Small intestine (tissue), 7 donors: Measurements from ENCODE around the gene GPR137B. TPM values are rescaled to one million over a fixed set of nuclear protein-coding genes. Genes with fewer than 3 reads are reported as not detected.

ENCODE experiments used
- DNase-seq, 2 donors: peaks; one replicate each; pipeline versions ENCODE4 v3.0.0 to v3.0.0-alpha.2; 2013
- FAIRE-seq: peaks from 2 replicates; lab custom pipeline; 2012; peaks lifted over from hg19 to GRCh38; lab: Jason Lieb, UNC
- H3K27ac ChIP-seq, 3 donors: one replicate each; pipeline ENCODE4 v1.5.1; 2013; ENCODE audit warnings: low read length in 2 of 3, mild to moderate bottlenecking in 2 of 3, control low read depth in 1 of 3, inconsistent platforms in 1 of 3, low read depth in 1 of 3, moderate library complexity in 1 of 3
- H3K27me3 ChIP-seq, 3 donors: one replicate each; pipeline ENCODE4 v1.6.1; 2013; ENCODE audit warnings: low read length in 3 of 3, inconsistent platforms in 1 of 3; ENCODE audit not compliant: control insufficient read depth in 3 of 3, insufficient read depth in 3 of 3
- H3K36me3 ChIP-seq, 3 donors: one replicate each; pipeline ENCODE4 v1.6.1; 2013; ENCODE audit warnings: low read length in 3 of 3, inconsistent platforms in 1 of 3, low read depth in 1 of 3, mild to moderate bottlenecking in 1 of 3, moderate library complexity in 1 of 3; ENCODE audit not compliant: control insufficient read depth in 3 of 3, insufficient read depth in 2 of 3
- H3K4me1 ChIP-seq, 3 donors: one replicate each; pipeline ENCODE4 v1.6.1; 2013; ENCODE audit warnings: low read length in 2 of 3, inconsistent platforms in 1 of 3, low read depth in 1 of 3, mild to moderate bottlenecking in 1 of 3, moderate library complexity in 1 of 3; ENCODE audit not compliant: control insufficient read depth in 3 of 3, insufficient read depth in 2 of 3
- H3K4me3 ChIP-seq, 3 donors: one replicate each; pipeline ENCODE4 v1.5.1; 2013; ENCODE audit warnings: low read length in 3 of 3, control low read depth in 1 of 3, inconsistent platforms in 1 of 3, low read depth in 1 of 3, mild to moderate bottlenecking in 1 of 3, moderate library complexity in 1 of 3
- H3K9me3 ChIP-seq, 2 donors: one replicate each; pipeline ENCODE4 v1.6.1; 2013; ENCODE audit warnings: low read depth in 1 of 2, low read length in 1 of 2; ENCODE audit not compliant: control insufficient read depth in 2 of 2, insufficient read depth in 1 of 2
- WGBS, 3 donors: extraction: QIAGEN DNeasy Blood & Tissue Kit; methylation state at CpG; one replicate each; pipeline ENCODE4 v1.1.7; 2013; 5-methylcytosine and 5-hydroxymethylcytosine counted together
- polyA plus RNA-seq, 4 donors: library from polyadenylated mRNA; stranded (reverse) in 3 of 4; unstranded in 1 of 4; fragments of 200-250 nt in 3 of 4; fragments of 120-200 nt in 1 of 4; gene quantifications; one replicate each; pipeline versions ENCODE4 v1.2.1 to v1.2.3, GENCODE V29; 2013
- donor health status: healthy with polysubstance abuse.
- donor health status: control.
- donor health status: control.
- donor health status: Bipolar disorder and iron deficiency.
- donor health status: healthy.

Gene GPR137B
- polyA plus RNA-seq, 4 donors, result 2.0 to 8.2 (median 5.7) TPM

DNA sequence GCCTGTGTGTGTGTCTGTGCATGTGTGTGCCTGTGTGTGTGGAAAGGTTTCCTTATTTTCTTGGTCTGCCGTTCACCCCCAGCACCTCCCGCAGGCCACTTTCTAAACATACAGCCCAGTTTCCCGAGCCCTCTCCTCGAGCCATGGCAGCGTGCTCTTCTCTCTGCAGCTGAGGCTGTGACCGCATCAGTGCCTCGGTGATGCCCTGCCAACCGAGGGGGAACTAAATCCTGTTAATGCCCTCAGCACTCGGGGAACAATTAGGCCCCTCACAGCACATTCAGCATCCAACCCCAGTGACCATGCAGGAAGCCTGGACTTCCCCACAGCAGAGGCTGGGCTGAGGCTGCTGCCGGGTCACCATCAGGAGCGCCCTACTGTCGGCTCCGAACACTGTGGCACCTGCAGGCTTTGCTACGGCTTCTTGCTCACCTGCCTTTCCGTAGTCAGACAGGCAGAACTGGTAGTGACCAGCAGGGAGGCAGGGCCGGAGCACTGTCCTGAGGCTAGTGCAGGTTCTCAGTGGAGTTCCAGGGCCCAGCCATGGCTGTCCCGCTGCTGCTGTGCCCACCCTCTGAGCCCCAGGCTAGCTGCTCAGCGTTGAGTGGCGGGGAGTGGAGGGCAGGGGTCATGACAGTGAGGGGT, 8.1 kb downstream of the GPR137B start:
- H3K4me3 ChIP-seq, result no peak overlapping the region
- DNase-seq (no peak), FAIRE-seq (no peak)
- H3K27me3 ChIP-seq, result no peaks in the 10 kb centered on the region
- H3K27ac ChIP-seq, result no peak overlapping the region
- no peaks in the 10 kb centered on the region for H3K9me3 ChIP-seq
- H3K4me1 ChIP-seq, result peaks cover 0 to 2% (median 0%) of the 10 kb centered on the region in 3 donors
- WGBS, 3 donors, result 91 to 94% (median 93%) methylated on average over 19 of the region's 19 CpGs
- peaks cover 0 to 7% (median 0%) of the 10 kb centered on the region in 3 donors for H3K36me3 ChIP-seq

DNA sequence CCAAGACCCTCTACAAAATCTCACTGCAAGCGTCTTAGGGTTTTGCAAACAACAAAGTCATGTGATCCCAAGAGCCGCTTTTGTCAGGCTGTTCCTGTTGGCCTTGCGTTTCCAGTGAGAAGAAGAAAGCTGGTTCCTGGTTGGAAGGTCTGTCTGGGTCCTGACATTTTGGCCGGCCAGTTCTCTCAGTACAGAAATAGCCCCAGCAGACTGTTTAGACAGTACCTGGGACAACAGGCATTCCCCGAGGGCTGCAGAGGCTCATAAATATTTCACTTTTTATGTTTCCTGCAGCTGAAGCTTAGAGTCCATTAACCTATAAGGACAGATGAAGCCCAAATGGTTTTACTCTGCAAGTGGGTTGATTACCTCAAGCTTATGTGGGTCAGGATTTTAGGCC, 8.6 kb downstream of the GPR137B start:
- Histone ChIP-seq H3K27ac (no peak overlapping the region), H3K4me3 (no peak overlapping the region), H3K27me3 (no peaks in the 10 kb centered on the region), H3K9me3 (no peaks in the 10 kb centered on the region), H3K4me1 (peaks cover 0 to 2% (median 0%) of the 10 kb centered on the region in 3 donors), H3K36me3 (peaks cover 0 to 7% (median 0%) of the 10 kb centered on the region in 3 donors)
- DNase-seq (no peak), FAIRE-seq (no peak)
- WGBS, 3 donors, result 81 to 85% (median 85%) methylated on average over 5 of the region's 5 CpGs

DNA sequence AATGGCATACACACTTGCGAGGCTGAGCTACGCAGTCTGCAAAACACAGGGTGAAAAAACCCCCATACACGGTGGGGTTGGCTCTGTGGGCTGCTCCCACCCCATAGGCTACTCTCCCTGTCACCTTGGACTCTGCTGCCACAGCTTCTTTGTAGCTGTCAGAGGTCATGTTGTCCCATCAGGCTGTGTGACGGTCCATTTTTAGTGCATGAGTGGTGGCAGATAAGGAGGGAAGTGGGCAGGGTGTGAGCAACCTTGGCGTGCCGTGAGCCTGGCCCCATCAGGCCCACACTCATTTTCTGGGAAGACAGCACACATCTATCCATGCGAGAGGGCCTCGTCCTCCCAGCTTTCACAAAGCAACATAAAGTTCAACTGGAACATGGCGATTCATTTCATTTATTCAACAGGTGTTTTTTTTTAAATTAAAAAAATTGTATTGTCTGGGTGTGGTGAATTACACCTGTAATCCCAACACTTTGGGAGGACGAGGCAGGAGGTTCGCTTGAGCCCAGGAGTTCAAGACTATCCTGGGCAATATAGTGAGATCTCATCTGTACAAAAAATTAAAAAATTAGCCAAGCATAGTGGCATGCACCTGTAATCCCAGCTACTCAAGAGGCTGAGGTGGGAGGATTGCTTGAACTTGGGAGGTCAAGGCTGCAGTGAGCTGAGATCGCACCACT, 9.5 kb downstream of the GPR137B start:
- no peaks in the 10 kb centered on the region for H3K9me3 ChIP-seq
- H3K27me3 ChIP-seq, result no peaks in the 10 kb centered on the region
- no peak overlapping the region for H3K27ac ChIP-seq
- peaks cover 0 to 6% (median 0%) of the 10 kb centered on the region in 3 donors for H3K36me3 ChIP-seq
- DNase-seq (no peak), FAIRE-seq (no peak)
- WGBS, 3 donors, result 85 to 92% (median 92%) methylated on average over 12 of the region's 12 CpGs
- peaks cover 0 to 2% (median 0%) of the 10 kb centered on the region in 3 donors for H3K4me1 ChIP-seq
- no peak overlapping the region for H3K4me3 ChIP-seq

DNA sequence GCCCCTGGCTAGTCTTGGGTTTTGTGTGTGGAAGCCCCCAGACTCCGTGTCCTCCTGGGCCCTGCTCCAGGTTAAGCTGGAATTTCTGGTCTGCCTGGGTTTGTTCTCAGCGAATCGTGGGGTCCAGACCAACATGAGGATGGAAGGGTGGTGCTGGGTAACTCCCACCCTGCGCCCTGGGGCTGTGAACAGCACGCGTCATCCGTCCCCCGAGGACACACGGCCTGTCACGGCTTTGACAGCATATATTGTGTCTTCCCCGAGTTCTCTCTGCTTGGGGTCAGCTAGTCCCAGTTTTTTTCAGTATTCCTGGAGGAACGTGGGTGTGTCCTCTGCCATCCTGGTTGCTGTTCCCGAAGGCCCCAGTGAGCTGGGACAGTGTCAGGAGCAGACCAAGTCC, 11.8 kb downstream of the GPR137B start:
- Histone ChIP-seq H3K4me1 (no peaks in the 10 kb centered on the region), H3K27ac (no peak overlapping the region), H3K9me3 (no peaks in the 10 kb centered on the region), H3K27me3 (no peaks in the 10 kb centered on the region), H3K4me3 (no peak overlapping the region), H3K36me3 (peaks cover 0 to 3% (median 0%) of the 10 kb centered on the region in 3 donors)
- 87 to 93% (median 88%) methylated on average over 13 of the region's 13 CpGs for WGBS, 3 donors
- DNase-seq (no peak), FAIRE-seq (no peak)

DNA sequence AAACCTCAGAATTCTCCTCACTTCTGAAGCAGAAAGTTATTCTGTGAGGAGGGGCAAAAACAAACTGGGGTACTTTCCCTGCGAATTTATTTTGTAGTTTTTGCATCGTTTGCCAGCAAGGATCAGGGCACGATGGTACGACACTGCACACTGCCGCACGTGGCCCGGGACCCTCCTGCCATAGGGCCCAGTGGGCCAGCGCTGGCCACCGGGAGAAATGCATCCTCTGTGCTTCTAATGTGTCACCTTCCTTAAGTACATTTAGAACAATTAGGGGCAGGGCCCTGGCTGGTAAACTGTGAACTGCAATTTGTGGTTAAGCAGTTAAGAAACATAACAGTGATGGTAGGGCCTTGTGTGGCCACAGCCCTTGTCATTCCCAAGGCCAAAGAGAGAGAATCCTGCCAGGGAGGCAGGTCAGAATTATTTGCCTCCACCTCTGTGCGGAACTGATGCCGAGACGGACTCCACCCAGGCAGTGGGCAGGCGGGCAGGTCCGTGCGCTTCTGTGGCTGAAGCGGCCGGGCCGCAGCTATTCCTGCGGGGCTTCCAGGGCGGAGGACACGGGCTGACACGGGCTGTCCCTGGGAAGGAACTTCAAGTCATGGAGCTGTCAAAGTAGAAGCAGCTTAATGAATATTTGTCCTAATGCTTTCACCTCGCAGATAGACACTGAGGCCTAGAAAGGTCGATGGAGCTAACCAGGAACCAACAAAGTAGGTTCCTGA, 12.5 kb downstream of the GPR137B start:
- peaks cover 0 to 3% (median 0%) of the 10 kb centered on the region in 3 donors for H3K36me3 ChIP-seq
- no peak for FAIRE-seq
- WGBS, 3 donors, result 89 to 92% (median 91%) methylated on average over 24 of the region's 24 CpGs

DNA sequence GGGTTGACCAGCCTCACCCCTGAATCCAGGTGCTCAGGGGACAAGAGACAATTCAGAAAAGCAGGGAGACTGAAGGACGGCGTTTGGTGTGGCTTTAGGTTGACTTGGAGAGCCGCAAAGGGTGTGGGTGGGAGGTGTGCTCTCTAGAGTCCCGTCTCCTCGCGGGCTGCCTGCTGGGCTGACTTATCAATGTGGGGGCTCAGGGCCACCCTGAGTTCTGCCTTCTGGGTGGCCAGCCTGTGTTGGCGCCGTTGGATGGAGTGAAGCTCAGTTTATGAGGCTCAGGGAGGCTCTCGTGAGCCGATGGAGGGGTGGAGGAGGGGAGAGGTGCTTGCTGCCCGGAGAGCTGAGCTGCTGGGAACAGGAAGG, 13.0 kb downstream of the GPR137B start:
- H3K27ac ChIP-seq, result no peak overlapping the region
- no peak overlapping the region for H3K4me3 ChIP-seq
- DNase-seq, result no peak
- peaks cover 0 to under 1% of the 10 kb centered on the region in 2 donors for H3K9me3 ChIP-seq
- peaks cover 0 to 9% (median 3%) of the 10 kb centered on the region in 3 donors for H3K4me1 ChIP-seq
- WGBS, 3 donors, result 83 to 91% (median 90%) methylated on average over 11 of the region's 11 CpGs
- no peak for FAIRE-seq
- H3K27me3 ChIP-seq, result no peaks in the 10 kb centered on the region
- H3K36me3 ChIP-seq, result peaks cover 0 to 3% (median 0%) of the 10 kb centered on the region in 3 donors

More for the DNA sequence above, 12.5 kb downstream of the GPR137B start:
- H3K4me1 ChIP-seq, result peaks cover 0 to 3% (median 0%) of the 10 kb centered on the region in 3 donors
- H3K9me3 ChIP-seq, result no peaks in the 10 kb centered on the region
- H3K27ac ChIP-seq, result no peak overlapping the region
- DNase-seq, result no peak
- no peak overlapping the region for H3K4me3 ChIP-seq
- H3K27me3 ChIP-seq, result no peaks in the 10 kb centered on the region

DNA sequence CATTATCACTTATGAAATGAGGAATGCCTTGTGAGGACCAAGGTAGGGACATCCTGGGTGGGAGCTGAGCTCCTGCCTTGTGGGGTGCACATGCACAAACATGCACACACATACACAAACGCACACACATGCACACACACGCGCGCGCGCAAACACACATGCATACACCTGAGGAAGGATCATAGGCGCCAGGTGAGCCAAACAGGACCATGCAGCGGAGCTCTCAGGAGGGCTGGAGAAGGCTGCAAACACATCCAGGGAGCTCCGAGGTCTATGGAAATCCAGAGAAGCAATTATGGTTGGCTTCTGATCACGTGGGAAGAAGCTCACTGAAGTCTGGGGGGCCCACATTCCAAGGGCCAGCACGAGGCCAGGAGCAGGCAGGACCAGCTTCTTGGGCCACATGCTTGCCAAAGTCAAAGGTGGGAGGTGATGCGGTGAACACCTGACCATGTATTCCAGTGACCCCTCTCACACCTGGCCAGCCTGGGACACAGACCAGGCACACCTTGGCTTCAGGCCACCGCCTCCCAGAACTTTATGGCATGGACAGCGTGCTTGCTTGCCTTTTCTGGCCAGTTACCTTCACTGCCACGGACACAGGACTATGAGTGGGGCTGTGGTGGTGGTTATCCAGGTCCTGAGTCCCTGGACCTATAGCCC, 13.6 kb downstream of the GPR137B start:
- peaks cover 0 to 3% of the 10 kb centered on the region in 2 donors for H3K9me3 ChIP-seq

More for the DNA sequence above, 13.6 kb downstream of the GPR137B start:
- Histone ChIP-seq H3K4me3 (no peak overlapping the region), H3K36me3 (peaks cover 0 to 3% (median 0%) of the 10 kb centered on the region in 3 donors), H3K27ac (peak overlapping the region in 2 of 3 donors; percentile 1 to 45), H3K4me1 (peaks cover 0 to 14% (median 6%) of the 10 kb centered on the region in 3 donors), H3K27me3 (no peaks in the 10 kb centered on the region)
- WGBS, 3 donors, result 88 to 92% (median 90%) methylated on average over 15 of the region's 15 CpGs
- FAIRE-seq (no peak), DNase-seq (no peak)
